ENCODE results near the gene PCDHGB1.

Gene PCDHGB1

DNA sequence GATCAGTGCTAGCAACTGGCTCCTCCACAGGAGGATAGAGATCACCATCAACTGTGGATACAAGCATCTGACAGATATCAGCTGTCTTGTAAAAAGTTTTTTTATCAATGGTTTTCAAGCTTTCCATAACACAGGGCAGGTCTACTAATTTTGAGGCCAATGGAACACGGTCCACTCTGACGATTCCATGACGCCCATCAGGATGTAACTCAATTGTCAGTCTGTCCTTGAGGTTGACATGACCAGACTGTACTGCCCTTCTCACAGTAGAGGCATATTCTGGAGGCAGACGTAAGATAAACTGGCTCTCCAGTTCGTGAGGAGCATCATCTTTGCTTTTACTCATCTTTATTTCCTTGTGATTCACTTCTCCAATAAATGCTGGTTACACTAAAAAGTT, 30.2 kb upstream of the PCDHGB1 start:
- TF ChIP-seq, protein P1, sequence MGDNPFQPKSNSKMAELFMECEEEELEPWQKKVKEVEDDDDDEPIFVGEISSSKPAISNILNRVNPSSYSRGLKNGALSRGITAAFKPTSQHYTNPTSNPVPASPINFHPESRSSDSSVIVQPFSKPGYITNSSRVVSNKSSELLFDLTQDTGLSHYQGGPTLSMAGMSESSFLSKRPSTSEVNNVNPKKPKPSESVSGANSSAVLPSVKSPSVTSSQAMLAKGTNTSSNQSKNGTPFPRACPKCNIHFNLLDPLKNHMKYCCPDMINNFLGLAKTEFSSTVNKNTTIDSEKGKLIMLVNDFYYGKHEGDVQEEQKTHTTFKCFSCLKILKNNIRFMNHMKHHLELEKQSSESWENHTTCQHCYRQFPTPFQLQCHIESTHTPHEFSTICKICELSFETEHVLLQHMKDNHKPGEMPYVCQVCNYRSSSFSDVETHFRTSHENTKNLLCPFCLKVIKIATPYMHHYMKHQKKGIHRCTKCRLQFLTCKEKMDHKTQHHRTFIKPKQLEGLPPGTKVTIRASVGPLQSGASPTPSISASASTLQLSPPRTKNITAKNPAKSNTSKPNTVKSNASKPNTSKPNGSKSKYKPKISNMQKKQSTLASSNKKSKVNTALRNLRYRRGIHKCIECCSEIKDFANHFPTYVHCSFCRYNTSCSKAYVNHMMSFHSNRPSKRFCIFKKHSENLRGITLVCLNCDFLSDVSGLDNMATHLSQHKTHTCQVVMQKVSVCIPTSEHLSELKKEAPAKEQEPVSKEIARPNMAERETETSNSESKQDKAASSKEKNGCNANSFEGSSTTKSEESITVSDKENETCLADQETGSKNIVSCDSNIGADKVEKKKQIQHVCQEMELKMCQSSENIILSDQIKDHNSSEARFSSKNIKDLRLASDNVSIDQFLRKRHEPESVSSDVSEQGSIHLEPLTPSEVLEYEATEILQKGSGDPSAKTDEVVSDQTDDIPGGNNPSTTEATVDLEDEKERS (tag by site-specific recombination; IDR thresholded peaks at IDR 0.05), result peak; percentile 20; the same call in 1 of the 2 replicates
- TF ChIP-seq YY2 (tag by site-specific recombination; IDR thresholded peaks at IDR 0.05), result no peak
- Histone ChIP-seq H3K27ac (ENCODE audit: extremely low read depth, low read depth, low read length) (no peak overlapping the region), H3K9me3 (ENCODE audit: control insufficient read depth, insufficient read depth, low read depth, low read length) (peaks cover 5% of the 10 kb centered on the region; the same call in 1 of the 2 replicates), H3K4me3 (ENCODE audit: low read depth, low read length) (peak overlapping the region; percentile 66), H3K4me1 (ENCODE audit: control insufficient read depth, insufficient read depth, low read length) (no peaks in the 10 kb centered on the region), H3K36me3 (ENCODE audit: control insufficient read depth in 2 of 2, insufficient read depth in 1 of 2, low read length in 2 of 2) (peaks cover 4 to 21% of the 10 kb centered on the region in 2 experiments; a peak in 2 of 3 replicates)
- ChIA-PET CTCF (interaction anchor here (0.6 to 3.1 kb wide), 33 partner anchors 8 to 385 kb away, joined by 3 to 32 read pairs (median 4); partner anchors contain the start of genes DIAPH1, PCDHB11, PCDHB14 and PCDHB15), POLR2A (interaction anchor here (1.0 to 1.8 kb wide), 10 partner anchors 10 to 299 kb away, joined by 3 to 19 read pairs (median 4); partner anchors contain the start of genes DIAPH1, PCDHGA1, PCDHGA11 and PCDHGA2)

DNA sequence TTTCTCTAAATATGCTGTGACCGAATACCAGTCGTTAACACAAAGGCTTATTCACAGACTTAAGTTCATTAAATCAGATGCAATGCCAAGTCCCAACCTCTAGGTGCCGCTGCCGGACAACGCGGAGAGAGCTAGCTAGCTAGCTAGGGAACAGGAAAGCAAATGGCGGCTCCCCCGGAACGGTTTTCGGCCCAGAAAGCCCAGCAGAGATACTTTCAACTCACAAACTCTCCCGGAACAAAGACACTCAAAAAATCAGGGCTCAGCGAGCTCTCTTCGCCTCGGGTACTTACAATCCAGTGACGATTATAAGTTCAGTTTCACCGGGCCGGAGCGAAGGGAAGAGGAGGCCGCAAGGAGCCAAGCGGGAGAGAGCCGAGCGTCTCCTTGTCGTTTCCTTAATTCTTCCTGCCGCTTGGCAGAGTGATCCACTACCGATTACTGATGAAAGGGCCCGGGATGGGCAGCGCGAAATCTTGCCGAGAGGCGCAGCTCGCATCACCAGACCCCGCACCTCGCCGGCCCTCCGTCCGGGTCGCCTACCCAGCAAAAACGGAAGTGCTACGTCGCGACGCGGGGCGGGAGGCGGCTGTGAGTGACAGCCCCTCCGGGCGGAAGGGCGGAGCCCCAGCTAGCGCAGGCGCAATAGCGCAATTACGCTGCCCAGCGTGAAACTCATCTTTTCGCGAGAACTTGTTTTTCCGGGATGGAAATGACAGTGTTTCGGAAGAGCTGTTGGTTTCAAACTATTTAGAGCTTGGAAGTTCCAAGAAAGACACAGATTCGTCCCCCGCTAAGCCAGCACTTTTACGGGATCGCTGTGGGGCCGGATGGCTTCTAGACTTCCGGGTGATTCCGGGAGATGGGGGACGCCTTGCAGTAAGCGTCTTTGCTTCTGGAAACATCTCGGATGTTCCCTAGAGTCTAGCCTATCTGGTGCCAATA, 29.4 kb upstream of the PCDHGB1 start, which contains the start of gene TAF7:
Gene TAF7, minus strand, starts transcription at position 560 of the 945 bp plus-strand sequence. CDS start 740 bp downstream, outside the sequence.
- POLR2A ChIA-PET, result interaction anchor here (0.7 to 1.8 kb wide), 15 partner anchors 9 to 316 kb away, joined by 3 to 19 read pairs (median 4); partner anchors contain the start of genes DIAPH1, PCDHGA1, PCDHGA11 and PCDHGA2
- TF ChIP-seq ZNF146 (tag by site-specific recombination; IDR thresholded peaks at IDR 0.05), result no peak
- no peak for TF ChIP-seq SCRT1 (tag by site-specific recombination; IDR thresholded peaks at IDR 0.05; ENCODE audit: borderline replicate concordance)
- TF ChIP-seq, protein P2, sequence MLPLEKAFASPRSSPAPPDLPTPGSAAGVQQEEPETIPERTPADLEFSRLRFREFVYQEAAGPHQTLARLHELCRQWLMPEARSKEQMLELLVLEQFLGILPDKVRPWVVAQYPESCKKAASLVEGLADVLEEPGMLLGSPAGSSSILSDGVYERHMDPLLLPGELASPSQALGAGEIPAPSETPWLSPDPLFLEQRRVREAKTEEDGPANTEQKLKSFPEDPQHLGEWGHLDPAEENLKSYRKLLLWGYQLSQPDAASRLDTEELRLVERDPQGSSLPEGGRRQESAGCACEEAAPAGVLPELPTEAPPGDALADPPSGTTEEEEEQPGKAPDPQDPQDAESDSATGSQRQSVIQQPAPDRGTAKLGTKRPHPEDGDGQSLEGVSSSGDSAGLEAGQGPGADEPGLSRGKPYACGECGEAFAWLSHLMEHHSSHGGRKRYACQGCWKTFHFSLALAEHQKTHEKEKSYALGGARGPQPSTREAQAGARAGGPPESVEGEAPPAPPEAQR (tag by site-specific recombination; IDR thresholded peaks at IDR 0.05), result no peak
- no peak for TF ChIP-seq ZNF548 (tag by site-specific recombination; IDR thresholded peaks at IDR 0.05)
- no peak for TF ChIP-seq BCL11B (tag by site-specific recombination; IDR thresholded peaks at IDR 0.05; ENCODE audit: low read depth)
- peak; percentile 78 for TF ChIP-seq ZNF324 (tag by site-specific recombination; IDR thresholded peaks at IDR 0.05)
- TF ChIP-seq ZFP41 (tag by site-specific recombination; IDR thresholded peaks at IDR 0.05; ENCODE audit: borderline replicate concordance), result no peak
- no peak for TF ChIP-seq ZNF184 (tag by site-specific recombination; IDR thresholded peaks at IDR 0.05)
- TF ChIP-seq HOXD13 (CRISPR knock-in tag; IDR thresholded peaks at IDR 0.05; ENCODE audit: borderline replicate concordance), result no peak
- TF ChIP-seq ZNF670 (tag by site-specific recombination; IDR thresholded peaks at IDR 0.05; ENCODE audit: low read depth), result no peak
- TF ChIP-seq OSR2 (tag by site-specific recombination; IDR thresholded peaks at IDR 0.05), result no peak
- TF ChIP-seq ZNF558 (tag by site-specific recombination; IDR thresholded peaks at IDR 0.05), result 0 out of 2 replicates have a peak, but pooled peaks have one; percentile 14
- peak; percentile 61 for TF ChIP-seq ZNF629 (tag by site-specific recombination; IDR thresholded peaks at IDR 0.05)
- TF ChIP-seq, protein P3, sequence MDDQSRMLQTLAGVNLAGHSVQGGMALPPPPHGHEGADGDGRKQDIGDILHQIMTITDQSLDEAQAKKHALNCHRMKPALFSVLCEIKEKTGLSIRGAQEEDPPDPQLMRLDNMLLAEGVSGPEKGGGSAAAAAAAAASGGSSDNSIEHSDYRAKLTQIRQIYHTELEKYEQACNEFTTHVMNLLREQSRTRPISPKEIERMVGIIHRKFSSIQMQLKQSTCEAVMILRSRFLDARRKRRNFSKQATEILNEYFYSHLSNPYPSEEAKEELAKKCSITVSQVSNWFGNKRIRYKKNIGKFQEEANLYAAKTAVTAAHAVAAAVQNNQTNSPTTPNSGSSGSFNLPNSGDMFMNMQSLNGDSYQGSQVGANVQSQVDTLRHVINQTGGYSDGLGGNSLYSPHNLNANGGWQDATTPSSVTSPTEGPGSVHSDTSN (CRISPR knock-in tag; IDR thresholded peaks at IDR 0.05), result peak; percentile 99
- TF ChIP-seq, protein P4, sequence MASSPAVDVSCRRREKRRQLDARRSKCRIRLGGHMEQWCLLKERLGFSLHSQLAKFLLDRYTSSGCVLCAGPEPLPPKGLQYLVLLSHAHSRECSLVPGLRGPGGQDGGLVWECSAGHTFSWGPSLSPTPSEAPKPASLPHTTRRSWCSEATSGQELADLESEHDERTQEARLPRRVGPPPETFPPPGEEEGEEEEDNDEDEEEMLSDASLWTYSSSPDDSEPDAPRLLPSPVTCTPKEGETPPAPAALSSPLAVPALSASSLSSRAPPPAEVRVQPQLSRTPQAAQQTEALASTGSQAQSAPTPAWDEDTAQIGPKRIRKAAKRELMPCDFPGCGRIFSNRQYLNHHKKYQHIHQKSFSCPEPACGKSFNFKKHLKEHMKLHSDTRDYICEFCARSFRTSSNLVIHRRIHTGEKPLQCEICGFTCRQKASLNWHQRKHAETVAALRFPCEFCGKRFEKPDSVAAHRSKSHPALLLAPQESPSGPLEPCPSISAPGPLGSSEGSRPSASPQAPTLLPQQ (tag by site-specific recombination; IDR thresholded peaks at IDR 0.05), result peak; percentile 32
- TF ChIP-seq ZNF777 (tag by site-specific recombination; IDR thresholded peaks at IDR 0.05; ENCODE audit: borderline replicate concordance), result no peak
- TF ChIP-seq ZNF140 (tag by site-specific recombination; IDR thresholded peaks at IDR 0.05), result no peak
- no peak for TF ChIP-seq KLF10 (tag by site-specific recombination; IDR thresholded peaks at IDR 0.05)
- no peak for TF ChIP-seq GLIS2 (tag by site-specific recombination; IDR thresholded peaks at IDR 0.05)
- TF ChIP-seq ZNF169 (tag by site-specific recombination; IDR thresholded peaks at IDR 0.05), result no peak
- no peak for TF ChIP-seq ZNF707 (tag by site-specific recombination; IDR thresholded peaks at IDR 0.05)
- peak; percentile 85 for TF ChIP-seq KLF1 (tag by site-specific recombination; IDR thresholded peaks at IDR 0.05)
- TF ChIP-seq ZNF514 (tag by site-specific recombination; IDR thresholded peaks at IDR 0.05), result no peak
- TF ChIP-seq ZNF174 (tag by site-specific recombination; IDR thresholded peaks at IDR 0.05), result no peak

More for the DNA sequence above, 29.4 kb upstream of the PCDHGB1 start, which contains the start of gene TAF7:
- H3K4me3 ChIP-seq (ENCODE audit: low read depth, low read length), result peak within 1 kb of the TSS; percentile 66
- H3K27ac ChIP-seq (ENCODE audit: extremely low read depth, low read depth, low read length), result peak within 1 kb of the TSS; percentile 61
- peaks cover 4 to 21% of the 10 kb centered on the region in 2 experiments; a peak in 2 of 3 replicates for H3K36me3 ChIP-seq (ENCODE audit: control insufficient read depth in 2 of 2, insufficient read depth in 1 of 2, low read length in 2 of 2)
- CTCF ChIA-PET, result interaction anchor here (0.6 to 3.1 kb wide), 34 partner anchors 9 to 385 kb away, joined by 3 to 32 read pairs (median 4); partner anchors contain the start of genes DIAPH1, PCDHB11, PCDHB14 and PCDHB15
- H3K9me3 ChIP-seq (ENCODE audit: control insufficient read depth, insufficient read depth, low read depth, low read length), result peaks cover 5% of the 10 kb centered on the region; the same call in 1 of the 2 replicates
- H3K4me1 ChIP-seq (ENCODE audit: control insufficient read depth, insufficient read depth, low read length), result no peaks in the 10 kb centered on the region
